HG03442 (cell line): Measurements from ENCODE around the gene ALOX12B.
"Not testable (repeated sequence)": the region's sequence is repeated elsewhere in the genome, so short reads cannot be mapped to it uniquely, and the experiment has no call there.

Source experiments
- ATAC-seq: cut with Tn5 transposase; IDR thresholded peaks from one replicate; pipeline ENCODE4 v1.9.1; 2021; ENCODE audit warnings: mild to moderate bottlenecking, moderate library complexity; ENCODE audit not compliant: unreplicated experiment

Gene ALOX12B

DNA sequence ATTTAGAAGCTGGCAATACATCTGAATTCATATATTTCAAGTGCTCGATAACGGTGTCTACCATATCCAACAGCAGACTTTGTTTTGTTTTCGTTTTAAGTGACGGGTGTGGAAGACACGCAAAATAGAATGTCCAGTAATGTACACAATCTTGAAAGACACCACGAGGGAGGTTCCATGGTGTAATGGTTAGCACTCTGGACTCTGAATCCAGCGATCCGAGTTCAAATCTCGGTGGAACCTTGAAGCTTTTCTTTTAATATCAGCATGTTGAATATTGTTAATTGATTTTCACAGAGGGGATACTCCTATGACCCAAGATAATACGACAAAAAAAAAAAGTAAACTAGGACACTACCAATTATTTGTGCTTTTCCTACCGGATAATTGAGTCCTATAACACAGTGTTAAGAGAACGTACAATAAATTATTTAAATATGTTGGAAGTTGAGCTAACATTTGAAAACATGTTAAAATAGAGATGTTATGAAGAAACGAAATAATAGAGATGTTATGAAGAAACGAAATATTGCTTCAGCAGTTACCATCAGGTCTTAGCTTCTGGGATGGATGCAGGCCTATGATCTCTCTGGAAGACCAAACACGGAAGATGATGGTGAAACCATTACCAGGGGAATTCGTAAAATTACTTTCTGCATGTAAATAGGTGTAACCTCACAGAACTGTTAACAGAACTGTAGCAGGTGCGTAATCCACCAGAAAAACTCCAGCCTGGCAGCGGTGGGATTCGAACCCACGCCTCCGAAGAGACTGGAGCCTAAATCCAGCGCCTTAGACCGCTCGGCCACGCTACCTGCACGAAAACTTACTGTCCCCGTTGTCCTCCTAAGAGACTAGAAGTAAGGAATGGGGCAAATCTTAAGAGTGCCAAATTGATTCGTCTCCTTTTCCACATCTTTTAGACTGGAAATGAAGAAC, 32.3 kb upstream of the ALOX12B start:
- peak; percentile 34 for ATAC-seq

DNA sequence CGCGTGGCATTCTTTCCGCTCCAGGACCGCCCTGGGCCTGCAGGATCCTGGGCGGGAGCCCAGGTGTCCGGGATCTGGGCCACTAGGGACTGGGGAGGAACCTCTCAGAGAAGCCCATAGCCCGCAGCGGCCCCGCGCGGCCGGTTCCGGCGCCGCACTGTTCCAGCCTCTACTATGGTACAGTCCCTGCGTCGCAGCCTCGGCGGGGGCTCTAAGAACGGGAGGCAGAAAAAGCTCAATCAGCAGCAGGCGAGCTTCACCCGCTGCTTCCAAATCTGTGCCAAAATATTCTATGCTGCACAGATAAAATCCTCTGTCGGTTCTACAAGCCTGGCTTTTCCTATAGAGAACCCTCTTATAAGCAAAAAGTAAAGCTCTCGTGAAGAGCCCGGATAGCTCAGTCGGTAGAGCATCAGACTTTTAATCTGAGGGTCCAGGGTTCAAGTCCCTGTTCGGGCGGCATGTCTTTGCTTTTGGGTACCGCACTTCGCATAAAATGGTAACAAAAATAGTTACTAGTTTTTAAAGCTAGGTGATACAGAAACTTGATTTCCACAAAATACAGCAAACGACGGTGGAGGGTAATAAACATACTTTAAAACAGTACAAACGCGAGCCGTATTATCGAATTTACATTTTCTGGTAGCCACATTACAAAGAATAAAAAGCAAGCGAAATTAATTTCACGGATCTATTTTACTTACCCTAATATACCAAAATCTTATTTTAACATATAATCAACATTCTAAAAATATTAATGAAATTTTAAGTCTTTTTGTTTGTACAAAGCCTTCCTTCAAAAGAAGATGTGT, 31.5 kb upstream of the ALOX12B start:
- ATAC-seq = peak; percentile 43

DNA sequence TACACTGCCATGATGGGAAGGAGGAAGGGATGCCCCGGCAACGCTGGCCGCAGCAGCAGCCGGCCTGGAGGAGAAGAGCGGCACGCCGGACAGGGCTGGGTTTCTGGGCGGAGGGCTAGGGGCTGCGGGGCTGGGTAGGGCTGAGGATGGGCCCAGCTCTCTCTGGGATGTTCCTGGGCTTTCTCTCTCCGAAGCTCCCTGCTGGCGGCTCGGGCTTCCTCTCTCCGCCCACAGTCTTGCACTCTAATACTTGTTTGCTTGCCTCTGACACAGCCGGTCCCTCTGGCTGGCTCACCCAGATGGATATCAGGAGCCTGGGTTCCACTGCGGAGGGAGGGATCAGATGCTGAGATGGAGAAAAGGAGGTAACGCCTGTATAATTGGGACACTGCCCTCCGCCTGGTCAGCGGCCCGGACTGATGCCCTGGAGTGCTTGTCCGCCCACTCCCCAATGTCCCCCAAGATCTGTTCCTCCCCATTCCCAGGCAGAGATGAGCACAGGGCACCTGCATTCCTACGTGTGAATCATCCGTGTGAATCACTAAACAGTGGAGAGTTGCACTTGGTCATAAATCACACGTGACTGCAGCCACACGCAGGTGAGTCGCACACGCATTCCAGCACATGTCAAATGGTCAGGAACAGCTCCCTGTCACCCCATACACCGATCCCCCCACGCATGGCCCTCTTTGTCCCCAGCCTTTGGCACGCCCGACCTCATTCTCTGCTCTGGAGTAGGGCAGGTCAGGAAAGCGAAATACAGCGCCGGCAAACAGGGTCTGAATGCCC, 30.7 kb upstream of the ALOX12B start, which contains the start of gene ALOXE3:
TSS of gene ALOXE3 (minus strand) at position 535 of the 789 bp plus-strand sequence. CDS start at position 11, 524 bp downstream.
- ATAC-seq = no peak

DNA sequence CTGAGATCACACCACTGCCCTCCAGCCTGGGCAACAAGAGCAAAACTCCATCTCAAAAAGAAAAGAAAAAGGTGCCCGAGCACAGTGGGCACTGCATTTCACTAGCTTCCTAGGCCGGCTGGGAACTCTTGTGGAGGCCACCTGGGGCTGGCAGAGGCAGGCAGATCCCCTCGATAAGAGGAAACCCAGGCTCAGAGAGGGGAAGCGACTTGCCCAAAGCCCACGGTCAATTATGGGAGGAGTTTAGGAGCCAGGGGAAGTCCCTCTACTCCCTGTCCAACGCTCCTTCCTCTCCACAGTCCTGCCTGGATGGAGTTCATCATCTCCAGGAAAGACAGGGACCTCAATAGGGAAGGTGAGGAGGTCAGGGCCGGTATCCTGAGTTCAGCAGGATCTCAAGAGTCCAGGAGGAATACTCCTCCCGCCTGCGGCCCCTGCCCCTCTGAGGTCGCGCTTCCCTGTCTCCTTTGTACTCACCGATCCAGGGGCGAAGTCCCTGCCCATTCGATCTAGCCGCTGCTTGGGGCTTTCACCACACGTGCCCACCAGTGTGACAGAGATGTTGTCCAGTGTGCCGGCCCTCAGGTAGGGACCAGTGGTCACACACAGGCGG, 30.0 kb upstream of the ALOX12B start:
- ATAC-seq = no peak

DNA sequence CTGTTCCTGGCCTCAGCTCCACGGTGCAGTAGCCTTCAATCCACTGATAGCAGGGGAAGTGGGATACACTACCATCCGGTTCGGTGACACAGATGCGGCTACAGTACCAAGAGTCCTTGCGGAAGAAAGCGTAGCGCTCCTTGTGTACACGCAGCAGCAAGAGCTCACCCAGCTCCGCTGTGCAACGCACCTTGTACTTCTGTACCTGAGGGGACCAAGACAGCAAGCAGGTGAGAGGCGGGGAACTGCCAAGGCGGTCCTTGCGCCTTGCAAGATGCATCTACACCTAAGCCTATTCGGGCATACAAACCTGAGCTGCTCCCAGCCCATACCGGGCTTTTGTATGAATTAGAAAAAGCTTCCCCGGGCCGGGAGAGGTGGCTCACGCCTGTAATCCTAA, 29.3 kb upstream of the ALOX12B start:
- no peak for ATAC-seq

DNA sequence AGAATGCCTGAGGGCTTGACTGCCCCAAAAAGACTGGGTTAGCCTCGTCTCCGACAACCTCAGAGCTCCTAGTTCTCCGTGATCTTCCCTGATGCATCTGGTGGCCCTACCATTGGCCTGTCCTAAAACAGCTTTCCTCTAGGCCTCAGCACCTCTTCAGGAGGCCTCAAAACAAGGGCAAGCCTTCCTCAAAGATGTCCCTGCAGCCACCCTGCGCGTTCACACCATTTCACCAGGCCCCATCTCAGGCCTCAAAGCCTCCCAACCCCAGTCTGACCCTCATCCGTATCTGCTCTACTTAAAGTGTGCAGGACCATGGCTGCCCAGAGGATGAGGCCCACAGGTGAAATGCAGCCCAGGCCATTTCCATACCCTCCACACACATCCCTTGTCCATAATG, 23.4 kb upstream of the ALOX12B start:
- no peak for ATAC-seq

DNA sequence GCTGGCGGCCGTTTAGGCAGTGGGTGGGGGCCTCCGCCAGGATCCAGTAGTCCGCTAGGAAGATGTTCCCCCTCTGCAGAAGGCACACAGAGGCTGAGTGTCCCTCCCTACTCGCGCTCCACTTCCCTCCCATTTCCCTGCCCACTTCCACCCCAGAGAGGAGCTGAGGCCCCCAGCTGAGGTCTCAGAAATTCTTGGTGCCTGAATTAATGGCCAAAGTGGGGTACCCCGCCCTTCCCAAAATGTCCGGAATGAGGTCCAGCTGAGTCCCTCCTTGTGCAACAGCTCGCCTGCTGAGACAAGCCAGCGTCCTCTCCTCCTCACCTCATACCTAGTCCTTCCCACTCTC, 22.9 kb upstream of the ALOX12B start:
- ATAC-seq = no peak

DNA sequence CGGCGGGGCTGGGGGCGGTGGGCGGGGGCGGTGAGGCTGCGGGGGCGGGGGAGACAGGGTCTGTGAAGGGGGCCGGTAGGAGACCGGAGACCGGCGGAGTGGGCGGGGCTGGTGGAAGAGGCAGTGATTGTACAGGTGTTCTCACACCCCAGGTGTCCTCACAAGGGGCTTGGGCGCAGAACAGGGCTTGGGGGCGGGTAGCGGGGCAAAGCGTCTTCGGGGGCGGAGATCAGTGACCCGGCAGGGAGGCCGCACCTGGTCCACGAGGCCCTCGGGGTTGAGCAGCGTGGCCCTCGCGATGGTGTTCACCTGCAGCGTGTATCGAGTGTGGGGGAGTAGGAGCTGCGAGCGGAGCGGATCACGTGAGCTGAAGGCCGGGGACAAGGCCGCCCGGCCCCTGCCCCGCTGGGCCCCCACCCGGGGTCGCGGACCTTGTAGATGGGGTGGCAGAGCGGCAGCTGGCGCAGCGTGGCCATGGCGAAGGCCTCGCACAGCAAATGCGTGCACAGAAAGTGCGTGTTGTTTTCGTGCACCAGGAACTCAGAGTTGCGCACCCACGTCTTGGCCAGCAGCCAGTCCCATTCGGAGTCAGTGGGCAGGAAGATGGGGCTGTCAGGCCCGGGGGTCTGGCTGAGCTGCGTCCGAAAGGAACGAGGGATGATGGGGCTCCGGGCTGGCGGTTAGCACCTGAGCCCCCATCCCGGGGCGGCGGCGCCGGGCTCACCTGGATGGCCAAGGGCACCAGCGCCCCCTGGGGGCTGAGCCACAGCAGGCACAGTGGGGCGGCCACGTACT, 22.3 kb upstream of the ALOX12B start:
- no peak for ATAC-seq

DNA sequence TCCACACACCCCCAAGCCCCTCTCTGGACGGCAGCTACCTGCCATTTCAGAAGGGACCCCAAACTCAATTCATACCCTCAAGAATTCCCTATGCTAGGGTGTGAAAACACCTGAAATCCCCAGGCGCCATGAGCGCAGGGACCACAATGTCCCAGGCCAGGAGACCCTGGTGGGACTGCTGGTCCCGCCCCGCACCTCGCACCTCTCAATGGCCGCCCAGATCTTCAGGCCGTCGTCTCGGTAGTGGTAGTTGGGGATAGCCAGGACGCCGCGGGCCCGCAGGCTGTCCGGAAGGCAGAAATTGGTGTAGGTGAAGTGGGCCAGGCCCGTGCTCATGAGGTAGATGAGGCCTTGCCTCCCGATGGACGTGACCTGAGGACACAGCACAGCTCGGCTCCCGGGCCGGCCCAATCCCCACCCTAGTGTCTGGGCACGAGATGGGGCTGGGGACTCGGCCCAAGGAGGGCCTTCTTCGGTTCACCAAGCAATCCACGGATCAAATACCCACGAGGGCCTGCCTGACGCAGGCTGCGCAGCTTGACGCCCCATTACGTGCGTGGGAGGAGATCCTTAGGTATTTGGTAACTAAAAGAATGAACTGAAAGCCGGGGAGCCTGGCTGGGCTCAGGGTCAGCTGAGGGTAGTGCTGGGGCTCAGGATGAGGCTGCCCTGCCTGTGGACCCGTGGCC, 21.6 kb upstream of the ALOX12B start:
- ATAC-seq = no peak

DNA sequence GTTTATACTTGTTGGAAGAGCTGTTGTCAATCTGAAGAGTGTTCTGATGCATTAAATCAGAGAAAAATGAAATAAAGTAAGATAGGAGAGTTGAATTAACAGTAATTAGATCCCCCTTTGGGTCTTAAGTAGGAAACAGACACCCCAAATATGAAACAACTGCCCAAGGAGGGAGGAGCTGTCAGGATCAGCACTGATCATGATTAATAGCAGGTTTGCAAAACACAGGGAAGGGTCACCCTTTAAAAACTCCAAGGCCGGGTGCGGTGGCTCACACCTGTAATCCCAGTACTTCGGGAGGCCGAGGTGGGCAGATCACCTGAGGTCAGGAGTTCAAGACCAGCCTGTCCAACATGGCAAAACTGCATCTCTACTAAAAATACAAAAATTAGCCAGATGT, 19.5 kb upstream of the ALOX12B start:
- not testable (repeated sequence) for ATAC-seq

DNA sequence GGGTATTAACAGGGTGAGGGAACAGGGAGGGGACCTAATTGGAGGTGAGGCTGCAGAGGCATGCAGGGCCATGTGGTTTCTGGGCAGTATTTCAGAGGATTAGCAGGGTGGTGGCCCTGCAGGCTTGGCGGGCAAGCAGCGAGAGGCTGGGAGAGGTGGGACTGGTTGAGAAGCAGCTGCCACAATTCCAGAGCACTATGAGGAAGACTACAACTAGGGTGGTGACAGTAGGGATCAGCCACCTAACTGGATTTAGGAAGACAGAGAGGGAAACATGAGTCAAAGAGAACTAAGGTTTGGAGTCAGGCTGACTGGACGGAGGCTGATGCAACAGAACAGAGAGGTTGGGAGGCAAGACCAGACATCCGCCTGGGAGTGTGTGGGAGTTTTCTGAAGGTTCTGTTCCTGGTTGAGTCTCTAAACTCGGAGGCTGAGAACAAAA, 18.5 kb upstream of the ALOX12B start:
- ATAC-seq = no peak

DNA sequence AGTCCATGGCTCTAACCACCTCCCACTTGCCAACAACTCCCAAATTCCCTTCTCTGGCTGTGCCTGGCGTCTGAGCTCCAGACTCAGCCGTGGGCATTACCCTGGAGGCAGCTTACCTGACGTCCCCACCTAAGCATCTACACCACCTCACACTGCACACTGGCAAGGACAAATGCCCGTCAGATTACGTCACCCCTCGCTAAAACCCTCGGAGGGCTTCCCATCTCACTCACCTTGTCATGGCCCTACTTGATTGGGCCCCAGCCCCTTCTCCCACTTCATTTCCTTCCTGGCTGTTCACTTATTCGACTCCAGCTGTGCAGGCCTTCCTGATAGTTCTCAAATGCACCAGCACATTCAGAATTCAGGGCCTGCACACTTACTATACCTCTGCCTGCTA, 17.4 kb upstream of the ALOX12B start:
- no peak for ATAC-seq

DNA sequence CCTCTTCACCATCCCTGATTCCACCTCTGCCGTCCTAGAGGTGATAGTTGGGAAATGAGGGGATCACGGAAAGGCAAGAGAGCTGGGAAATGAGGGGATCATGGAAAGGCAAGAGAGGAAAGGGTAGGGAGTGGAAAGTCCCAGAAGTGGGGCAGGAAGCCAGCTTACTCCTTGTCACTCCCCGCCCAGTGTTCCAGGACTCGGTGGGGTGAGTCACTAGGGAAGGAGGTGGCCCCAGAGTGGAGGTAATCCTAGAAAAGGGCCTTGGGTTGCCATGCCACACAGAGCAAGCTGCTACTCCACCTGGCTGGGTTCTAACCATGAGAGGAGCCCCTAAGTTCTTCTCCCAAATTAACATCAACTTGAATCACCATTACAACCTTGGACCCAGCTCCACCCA, 16.0 kb upstream of the ALOX12B start:
- ATAC-seq = no peak

DNA sequence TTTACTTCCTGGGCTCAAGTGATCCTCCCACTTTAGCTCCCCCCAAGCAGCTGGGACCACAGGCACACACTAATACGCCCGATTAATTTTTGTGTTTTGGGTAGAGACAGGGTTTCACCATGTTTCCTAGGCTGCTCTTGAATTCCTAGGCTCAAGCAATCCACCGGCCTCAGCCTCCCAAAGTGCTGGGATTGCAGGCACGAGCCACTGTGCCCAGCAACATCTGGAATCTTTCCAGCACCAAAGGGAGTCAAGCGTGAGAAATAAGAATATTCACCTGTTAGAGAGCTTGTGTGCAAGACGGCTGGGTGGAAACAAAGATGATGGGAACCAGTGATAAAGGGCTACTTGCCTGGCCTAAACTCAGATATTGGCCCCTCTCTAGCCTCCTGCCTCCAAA, 14.2 kb upstream of the ALOX12B start:
- ATAC-seq = no peak

DNA sequence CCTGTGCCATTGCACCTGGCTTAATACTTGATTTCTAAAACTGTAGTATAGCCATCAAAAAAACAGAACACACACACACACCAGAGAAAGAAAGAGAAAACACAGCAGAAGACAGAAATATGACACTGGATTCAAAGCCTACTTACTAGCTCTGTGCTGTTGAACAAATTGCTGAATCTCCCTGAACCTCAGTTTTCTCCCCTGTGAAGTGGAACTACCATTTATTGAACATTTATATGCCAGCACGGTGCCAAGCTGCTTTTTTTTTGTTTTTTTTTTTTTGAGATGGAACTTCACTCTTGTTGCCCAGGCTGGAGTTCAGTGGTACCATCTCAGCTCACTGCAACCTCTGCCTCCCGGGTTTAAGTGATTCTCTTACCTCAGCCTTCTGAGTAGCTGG, 13.2 kb upstream of the ALOX12B start:
- ATAC-seq = no peak

DNA sequence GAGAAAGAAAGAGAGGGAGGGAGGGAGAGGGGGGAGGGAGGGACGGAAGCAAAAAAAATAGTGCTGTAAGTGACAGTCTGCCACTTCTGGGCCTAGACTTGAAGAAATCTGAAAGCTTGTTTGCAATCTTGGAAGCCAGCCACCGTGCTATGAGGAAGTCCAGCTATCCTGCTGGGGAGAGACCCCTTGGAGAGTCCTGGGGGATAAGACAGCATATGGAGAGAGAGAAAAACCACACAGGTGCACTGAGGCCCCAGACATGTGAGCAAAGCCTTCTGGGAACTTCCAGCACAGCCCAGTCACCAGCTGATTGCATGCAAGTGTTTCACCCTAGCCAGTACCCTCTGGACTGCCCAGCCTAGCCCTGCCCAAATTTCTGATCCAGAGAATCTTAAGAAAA, 12.6 kb upstream of the ALOX12B start:
- no peak for ATAC-seq

DNA sequence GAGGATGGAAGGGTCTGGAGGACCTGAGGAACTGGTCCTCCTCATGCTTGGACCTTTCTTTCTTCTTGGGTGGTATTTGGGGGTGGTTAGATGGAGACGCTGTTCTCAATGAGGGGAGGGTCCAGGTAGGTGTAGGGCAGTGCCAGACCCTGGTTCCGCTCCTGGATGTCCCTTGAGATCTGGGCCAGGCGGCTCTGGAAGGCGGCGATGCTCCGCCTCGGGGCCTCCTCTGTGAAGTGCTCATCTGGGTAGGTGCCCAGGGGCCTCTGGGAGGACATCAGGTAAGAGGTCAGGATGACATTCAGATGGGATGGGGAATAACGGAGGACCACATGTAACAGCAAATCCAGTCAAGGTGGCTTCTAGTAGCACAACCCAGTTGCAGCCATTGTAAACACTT, 9.0 kb upstream of the ALOX12B start:
- ATAC-seq = no peak

DNA sequence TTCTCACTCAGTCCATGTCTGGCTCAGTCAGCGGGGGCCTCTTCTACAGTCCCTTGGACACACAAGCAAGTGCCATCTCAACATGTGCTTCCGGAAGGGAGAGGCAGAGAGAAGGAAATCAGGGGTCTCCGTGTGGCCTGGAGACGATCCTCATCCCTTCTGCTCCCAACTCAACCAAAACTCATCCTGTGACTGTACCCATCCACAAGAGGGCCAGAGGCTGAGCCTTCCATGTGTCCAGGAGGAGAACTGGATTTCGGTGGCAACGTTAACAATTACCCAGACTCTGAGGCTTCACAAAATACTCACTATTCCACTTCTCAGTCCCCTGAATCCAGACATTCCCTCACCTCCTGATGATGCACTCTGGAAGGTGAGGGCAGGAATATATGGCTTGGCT, 7.8 kb upstream of the ALOX12B start:
- ATAC-seq = no peak

DNA sequence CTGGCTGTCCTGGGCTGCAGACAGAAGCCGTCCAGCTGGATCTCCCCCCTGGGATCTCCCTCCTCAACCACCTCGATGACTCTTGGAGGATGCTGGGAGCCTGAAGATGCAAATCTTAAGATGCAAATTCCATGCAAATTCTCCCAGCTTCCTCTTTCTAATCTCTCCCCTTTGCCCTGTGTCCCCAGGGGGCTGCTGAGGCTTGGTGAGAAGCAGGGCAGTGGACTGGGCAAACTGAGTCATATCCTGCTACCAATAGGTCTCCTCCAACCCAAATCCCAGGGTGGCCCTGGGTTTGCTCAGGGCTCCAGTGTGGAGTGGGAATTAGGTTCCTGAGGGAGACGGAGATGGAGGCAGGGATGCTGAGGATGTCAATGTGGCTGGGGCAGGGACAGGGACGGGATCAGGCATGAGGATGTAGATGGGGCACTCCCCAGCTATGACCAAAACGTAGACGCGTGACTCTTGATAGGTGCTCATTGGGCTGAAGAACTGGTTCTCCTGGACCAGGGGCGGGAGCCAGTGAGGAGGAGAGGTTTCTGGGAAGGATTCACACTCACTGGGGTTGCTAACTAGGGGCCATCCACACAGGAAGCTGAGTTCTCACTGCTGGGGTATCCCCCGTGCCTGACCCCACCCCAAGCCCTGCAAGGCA, 3.6 kb upstream of the ALOX12B start:
- peak; percentile 32 for ATAC-seq
